BE2C (cell line): ENCODE data around the gene RBKS.

Experiments used
- DNase-seq: peaks from one replicate; pipeline ENCODE4 v3.0.0-alpha.2; 2020
- H3K27me3 ChIP-seq: fragments of 250-450 bp; sonication (Bioruptor Pico); 2 replicates; pipeline ENCODE4 v1.5.1; 2020; ENCODE audit warnings: mild to moderate bottlenecking
- H3K36me3 ChIP-seq: fragments of 250-450 bp; sonication (Bioruptor Pico); 2 replicates; pipeline ENCODE4 v1.5.1; 2020; ENCODE audit warnings: mild to moderate bottlenecking
- H3K4me1 ChIP-seq: fragments of 250-450 bp; sonication (Bioruptor Pico); 2 replicates; pipeline ENCODE4 v1.5.1; 2020
- H3K4me3 ChIP-seq: 2 replicates; pipeline ENCODE4 v1.5.1; 2011; ENCODE audit warnings: low read depth, low read length
- H3K9me3 ChIP-seq: fragments of 250-450 bp; sonication (Bioruptor Pico); 2 replicates; pipeline ENCODE4 v1.5.1; 2020
- CTCF ChIP-seq: IDR thresholded peaks from 2 replicates; pipeline ENCODE4 v1.5.1; 2012; ENCODE audit warnings: mild to moderate bottlenecking, low read depth, low read length

RBKS gene

GRCh38 chr2:27763907-27764267 lies 126.3 kb downstream of the RBKS start:
- H3K4me1 ChIP-seq = no peaks in the 10 kb centered on the region
- no peak for TF ChIP-seq CTCF
- no peaks in the 10 kb centered on the region for H3K36me3 ChIP-seq
- H3K27me3 ChIP-seq = no peaks in the 10 kb centered on the region
- no peak for DNase-seq
- no peaks in the 10 kb centered on the region for H3K9me3 ChIP-seq
- H3K4me3 ChIP-seq = no peak overlapping the region

GRCh38 chr2:27762951-27763906 lies 127.0 kb downstream of the RBKS start:
- no peak for DNase-seq
- Histone ChIP-seq H3K9me3 (no peaks in the 10 kb centered on the region), H3K4me1 (no peaks in the 10 kb centered on the region), H3K36me3 (no peaks in the 10 kb centered on the region), H3K4me3 (no peak overlapping the region), H3K27me3 (no peaks in the 10 kb centered on the region)
- no peak for TF ChIP-seq CTCF

- no peak for TF ChIP-seq CTCF
- Histone ChIP-seq H3K4me1 (peaks cover 9% of the 10 kb centered on the region), H3K9me3 (no peaks in the 10 kb centered on the region), H3K4me3 (no peak overlapping the region), H3K27me3 (no peaks in the 10 kb centered on the region), H3K36me3 (no peaks in the 10 kb centered on the region)
- no peak for DNase-seq
Measured at GRCh38 chr2:27756544-27757498, 133.4 kb downstream of the RBKS start.

- TF ChIP-seq CTCF = no peak
- no peaks in the 10 kb centered on the region for H3K36me3 ChIP-seq
- DNase-seq = no peak
- H3K4me1 ChIP-seq = peaks cover 9% of the 10 kb centered on the region
- no peak overlapping the region for H3K4me3 ChIP-seq
- H3K27me3 ChIP-seq = no peaks in the 10 kb centered on the region
- no peaks in the 10 kb centered on the region for H3K9me3 ChIP-seq
Measured at GRCh38 chr2:27756091-27756490, 134.1 kb downstream of the RBKS start.

- Histone ChIP-seq H3K27me3 (no peaks in the 10 kb centered on the region), H3K36me3 (no peaks in the 10 kb centered on the region), H3K9me3 (no peaks in the 10 kb centered on the region), H3K4me1 (peaks cover 9% of the 10 kb centered on the region), H3K4me3 (no peak overlapping the region)
- no peak for DNase-seq
- TF ChIP-seq CTCF = no peak
Measured at GRCh38 chr2:27754831-27755230, 135.4 kb downstream of the RBKS start.
